K562 (cell line): Measurements from ENCODE around the gene ITGA11. TPM values are rescaled to one million over a fixed set of nuclear protein-coding genes. Genes with fewer than 3 reads are reported as not detected.

Experiments
- ATAC-seq: fragments of 200-7000 bp; cut with Tn5 transposase; 3 replicates; pipeline ENCODE4 v1.9.1; 2020; ENCODE audit warnings: moderate library complexity
- BruUV-seq: library from RNA; stranded (reverse); fragments of 400-500 nt; replicated peaks from 2 replicates; lab custom pipeline; 2021; lab: Mats Ljungman, UMichigan
- CTCF ChIA-PET: fragments of 300-600 bp; formaldehyde crosslinking; extraction: SDS; loops from one replicate; lab custom pipeline; 2021; ENCODE audit warnings: low intra/inter-chr PET ratio; lab: Yijun Ruan, JAX
- POLR2A ChIA-PET: fragments of 300-600, 350-650 bp; sonication (Branson Sonifier 250); formaldehyde crosslinking; extraction: SDS; loops from one replicate; lab custom pipeline; 2021; ENCODE audit warnings: antibody characterized with exemption, inconsistent platforms; lab: Yijun Ruan, JAX
- DNase-seq, 4 experiments: peaks; one replicate each; pipeline versions ENCODE4 v3.0.0 to v3.0.0-alpha.2; 2011 to 2018; ENCODE audit warnings: low spot score in 3 of 4, mixed read lengths in 3 of 4; ENCODE audit errors: extremely low read depth in 1 of 4
- FAIRE-seq: peaks from 2 replicates; lab custom pipeline; 2011; peaks lifted over from hg19 to GRCh38; lab: Jason Lieb, UNC
- H2AFZ ChIP-seq: 2 replicates; pipeline ENCODE4 v1.6.0; 2011; ENCODE audit warnings: low read depth, low read length, control low read depth, inconsistent platforms
- H3K27ac ChIP-seq: fragments of 200-600 bp; 3 replicates; pipeline ENCODE4 v1.8.0; 2011; ENCODE audit warnings: low read depth, mild to moderate bottlenecking, control low read depth, inconsistent platforms, low read length, moderate library complexity, mixed read lengths; ENCODE audit errors: extremely low read depth
- H3K27me3 ChIP-seq, 2 experiments: fragments of 300-600 bp in 1 of 2; 2 replicates in 1 of 2; 3 replicates in 1 of 2; pipeline versions ENCODE4 v1.6.0 to v1.8.0; 2011; ENCODE audit warnings: inconsistent platforms in 2 of 2, low read length in 2 of 2, mild to moderate bottlenecking in 1 of 2, mixed read lengths in 1 of 2, moderate library complexity in 1 of 2; ENCODE audit not compliant: control insufficient read depth in 2 of 2, insufficient read depth in 2 of 2
- H3K36me3 ChIP-seq: fragments of 300-600 bp; 3 replicates; pipeline ENCODE4 v1.8.0; 2011; ENCODE audit warnings: mild to moderate bottlenecking, low read length, inconsistent platforms; ENCODE audit not compliant: control insufficient read depth, insufficient read depth
- H3K4me1 ChIP-seq, 2 experiments: fragments of 200-600 bp in 1 of 2; replicated peaks in 1 of 2; 2 replicates in 1 of 2; 3 replicates in 1 of 2; pipeline versions ENCODE4 v1.5.1 to v1.8.0; 2011; ENCODE audit warnings: inconsistent platforms in 2 of 2, low read length in 2 of 2, mild to moderate bottlenecking in 1 of 2, mixed read lengths in 1 of 2, moderate library complexity in 1 of 2; ENCODE audit not compliant: control insufficient read depth in 2 of 2, insufficient read depth in 2 of 2
- H3K4me2 ChIP-seq: 2 replicates; pipeline ENCODE4 v1.6.1; 2011; ENCODE audit warnings: low read length, control low read depth, inconsistent platforms, mixed read lengths; ENCODE audit not compliant: insufficient read depth
- H3K4me3 ChIP-seq: fragments of 200-600 bp; sonication (generic), shearing (Covaris generic); 2 replicates; pipeline ENCODE4 v1.5.1; 2016; ENCODE audit warnings: control low read depth, inconsistent platforms
- H3K79me2 ChIP-seq: fragments of 200-600 bp; 3 replicates; pipeline ENCODE4 v1.8.0; 2011; ENCODE audit warnings: low read length, inconsistent platforms; ENCODE audit not compliant: control insufficient read depth, insufficient read depth
- H3K9ac ChIP-seq, 2 experiments: 2 replicates each; pipeline versions ENCODE4 v1.6.0 to v1.6.1; 2011; ENCODE audit warnings: low read depth in 2 of 2, low read length in 2 of 2, control low read depth in 1 of 2, inconsistent platforms in 1 of 2, mild to moderate bottlenecking in 1 of 2, mixed read lengths in 1 of 2; ENCODE audit not compliant: insufficient read depth in 1 of 2
- H3K9me1 ChIP-seq: one replicate; pipeline ENCODE4 v1.6.0; 2011; ENCODE audit warnings: inconsistent platforms, mild to moderate bottlenecking, low read length, moderate library complexity; ENCODE audit not compliant: control insufficient read depth, insufficient read depth
- H3K9me3 ChIP-seq: replicated peaks from 2 replicates; pipeline ENCODE4 v1.5.1; 2011; ENCODE audit warnings: low read depth, low read length, inconsistent platforms; ENCODE audit not compliant: control insufficient read depth, insufficient read depth
- H4K20me1 ChIP-seq: replicated peaks from 2 replicates; pipeline ENCODE4 v1.6.1; 2011; ENCODE audit warnings: low read length, inconsistent platforms, mixed read lengths; ENCODE audit not compliant: control insufficient read depth, insufficient read depth
- BRD4 ChIP-seq: fragments of 200-600 bp; sonication (generic); IDR thresholded peaks from 2 replicates; pipeline ENCODE4 v1.6.1; 2017; ENCODE audit warnings: inconsistent platforms
- NFRKB ChIP-seq: fragments of 450-650 bp; IDR thresholded peaks from 2 replicates; pipeline ENCODE4 v1.6.1; 2016; ENCODE audit warnings: low read depth
- ZBTB7A ChIP-seq: IDR thresholded peaks from 2 replicates; pipeline ENCODE4 v1.6.1; 2011; ENCODE audit warnings: low read depth, mild to moderate bottlenecking, low read length, moderate library complexity, borderline replicate concordance; ENCODE audit not compliant: control insufficient read depth
- ZNF699 ChIP-seq: fragments of 250-450 bp; sonication (Bioruptor Pico); IDR thresholded peaks from 2 replicates; pipeline ENCODE4 v1.8.0; 2021; ENCODE audit warnings: mild to moderate bottlenecking, moderate library complexity; ENCODE audit not compliant: insufficient replicate concordance
- WGBS: fragments of 100-300 bp; shearing (Covaris generic); methylation state at CpG from one replicate; pipeline ENCODE4 v1.1.6; 2016; ENCODE audit warnings: low coverage, mixed read lengths; ENCODE audit not compliant: insufficient coverage; ENCODE audit errors: missing lambda C conversion rate; 5-methylcytosine and 5-hydroxymethylcytosine counted together
- in situ Hi-C: fragments of 300-500 bp; cut with MboI; formaldehyde crosslinking; loops from 4 replicates; pipeline ENCODE4 v1.15.0; 2018; ENCODE audit warnings: inconsistent platforms, mixed read lengths
- intact Hi-C: fragments of 100-400 bp; cut with micrococcal nuclease; formaldehyde crosslinking; loops from 2 replicates; pipeline ENCODE4 v1.14.2; 2022
- polyA plus RNA-seq, 8 experiments: library from polyadenylated mRNA; depleted of rRNA in 4 of 8; stranded (reverse) in 5 of 8; unstranded in 3 of 8; fragments of >200 nt; fragmentation: Nextera tagmentation in 2 of 8; fragmentation: Illumina TruSeq in 1 of 8; extraction: Ambion mirVana in 2 of 8; extraction: Trizol in 1 of 8; gene quantifications; 2 replicates each; pipeline versions ENCODE4 v1.2.1 to v1.2.3, GENCODE V29; 2011 to 2014; ENCODE audit warnings: inconsistent platforms in 1 of 8, missing spikeins in 1 of 8
- total RNA-seq, 7 experiments: library from RNA; depleted of rRNA in 6 of 7; stranded (reverse); fragments of >200 nt in 6 of 7; fragmentation: Illumina TruSeq in 2 of 7; extraction: Trizol in 2 of 7; gene quantifications; 2 replicates each; pipeline versions ENCODE4 v1.2.1 to v1.2.3, GENCODE V29; 2011 to 2021; ENCODE audit warnings: low replicate concordance in 1 of 7
- TF ChIP-seq, protein P1 (sequence below): fragments of 250-450 bp; sonication (Bioruptor Pico); IDR thresholded peaks from 2 replicates; pipeline ENCODE4 v1.8.0; 2022; ENCODE audit warnings: moderate library complexity, mild to moderate bottlenecking, inconsistent platforms
- TF ChIP-seq, protein P2 (sequence below), 2 experiments: fragments of 450-650 bp; IDR thresholded peaks; 2 replicates each; pipeline ENCODE4 v1.6.1; 2016
- TF ChIP-seq, protein P3 (sequence below): sonication (generic); formaldehyde crosslinking; IDR thresholded peaks from 2 replicates; pipeline ENCODE4 v1.8.1; 2023; ENCODE audit warnings: mild to moderate bottlenecking, missing genetic modification reagents
- TF ChIP-seq, protein P4 (sequence below): fragments of 250-450 bp; sonication (Bioruptor Pico); IDR thresholded peaks from 2 replicates; pipeline ENCODE4 v1.8.0; 2022; ENCODE audit warnings: inconsistent platforms, mild to moderate bottlenecking, moderate library complexity, borderline replicate concordance
- TF ChIP-seq, protein P5 (sequence below), 3 experiments: fragments of 200-800 bp in 1 of 3; fragments of 250-450 bp in 1 of 3; fragments of 450-650 bp in 1 of 3; sonication (Bioruptor Pico) in 1 of 3; sonication (Bioruptor generic) in 1 of 3; formaldehyde crosslinking in 1 of 3; IDR thresholded peaks; 2 replicates each; pipeline versions ENCODE4 v1.6.1 to v1.8.0; 2016 to 2022; ENCODE audit warnings: mild to moderate bottlenecking in 2 of 3, missing genetic modification characterization in 2 of 3, missing compliant biosample characterization in 1 of 3, moderate library complexity in 1 of 3

The ITGA11 gene
- total and polyA plus RNA-seq, 9 of the 15 experiments (the other 6 are each of a cell fraction or from before 2014, with no cell fraction given): 0.01 TPM; not detected in 8

DNA sequence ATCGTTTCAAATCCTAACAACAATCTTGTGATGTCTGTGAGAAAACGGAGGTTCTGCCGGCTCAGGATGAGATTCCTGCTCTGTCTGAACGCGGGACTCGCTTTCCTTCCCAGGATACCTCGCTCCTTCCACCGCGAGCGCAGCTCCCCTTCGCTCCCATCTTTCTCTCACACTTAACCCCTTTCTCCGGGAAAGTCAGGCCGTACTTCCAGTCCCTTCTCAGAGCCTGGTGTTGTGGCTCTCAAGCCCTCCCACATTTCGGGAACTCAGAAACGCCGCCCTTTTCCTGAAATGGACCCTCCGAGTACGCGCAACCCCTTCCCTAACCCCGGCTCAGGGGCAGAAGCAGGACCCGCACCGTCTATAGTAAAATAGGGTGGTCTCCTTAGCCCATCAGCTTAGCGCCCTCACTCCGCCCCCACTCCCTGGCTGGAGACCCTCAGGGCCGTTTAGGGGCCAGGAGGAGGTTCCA is 154.8 kb downstream of the ITGA11 start:
- BruUV-seq: TSS peak; percentile 58
- CTCF ChIA-PET: no interaction called here
- POLR2A ChIA-PET: interaction anchor here (0.6 to 2.5 kb wide), 10 partner anchors 9 to 98 kb away, joined by 3 to 10 read pairs (median 4); no protein-coding TSS in a partner anchor
- peaks cover 45% of the 10 kb centered on the region for H3K79me2 ChIP-seq
- ATAC-seq: no peak
- intact Hi-C loops (no loop called here), in situ Hi-C loops (no loop called here)
- H3K9me3 ChIP-seq: no peaks in the 10 kb centered on the region
- peaks cover 11% of the 10 kb centered on the region; the same call in 1 of the 2 replicates for H4K20me1 ChIP-seq
- DNase-seq: no peak
- peak overlapping the region; percentile 69 for H3K4me3 ChIP-seq
- peaks cover 12 to 13% of the 10 kb centered on the region in 2 experiments; a peak in 4 of 5 replicates for H3K4me1 ChIP-seq
- no peak for FAIRE-seq
- peaks cover 0 to 8% of the 10 kb centered on the region in 2 experiments; a peak in 1 of 5 replicates for H3K27me3 ChIP-seq
- peaks cover 12% of the 10 kb centered on the region; the same call in 2 of the 3 replicates for H3K36me3 ChIP-seq
- H3K9ac ChIP-seq: peak overlapping the region; percentile 87 to 93; a peak in 3 of 4 replicates
- peak overlapping the region; percentile 100 for H2AFZ ChIP-seq
- H3K4me2 ChIP-seq: peak overlapping the region; percentile 95
- 75% methylated on average over 19 of the region's 25 CpGs for WGBS
- H3K27ac ChIP-seq: peak overlapping the region; percentile 84
- no peaks in the 10 kb centered on the region for H3K9me1 ChIP-seq
- no peak for TF ChIP-seq BRD4
- TF ChIP-seq ZBTB7A: peak; percentile 18; the same call in 1 of the 2 replicates
- TF ChIP-seq, protein P1, sequence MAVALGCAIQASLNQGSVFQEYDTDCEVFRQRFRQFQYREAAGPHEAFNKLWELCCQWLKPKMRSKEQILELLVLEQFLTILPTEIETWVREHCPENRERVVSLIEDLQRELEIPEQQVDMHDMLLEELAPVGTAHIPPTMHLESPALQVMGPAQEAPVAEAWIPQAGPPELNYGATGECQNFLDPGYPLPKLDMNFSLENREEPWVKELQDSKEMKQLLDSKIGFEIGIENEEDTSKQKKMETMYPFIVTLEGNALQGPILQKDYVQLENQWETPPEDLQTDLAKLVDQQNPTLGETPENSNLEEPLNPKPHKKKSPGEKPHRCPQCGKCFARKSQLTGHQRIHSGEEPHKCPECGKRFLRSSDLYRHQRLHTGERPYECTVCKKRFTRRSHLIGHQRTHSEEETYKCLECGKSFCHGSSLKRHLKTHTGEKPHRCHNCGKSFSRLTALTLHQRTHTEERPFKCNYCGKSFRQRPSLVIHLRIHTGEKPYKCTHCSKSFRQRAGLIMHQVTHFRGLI (CRISPR knock-in tag): no peak
- TF ChIP-seq, protein P2, sequence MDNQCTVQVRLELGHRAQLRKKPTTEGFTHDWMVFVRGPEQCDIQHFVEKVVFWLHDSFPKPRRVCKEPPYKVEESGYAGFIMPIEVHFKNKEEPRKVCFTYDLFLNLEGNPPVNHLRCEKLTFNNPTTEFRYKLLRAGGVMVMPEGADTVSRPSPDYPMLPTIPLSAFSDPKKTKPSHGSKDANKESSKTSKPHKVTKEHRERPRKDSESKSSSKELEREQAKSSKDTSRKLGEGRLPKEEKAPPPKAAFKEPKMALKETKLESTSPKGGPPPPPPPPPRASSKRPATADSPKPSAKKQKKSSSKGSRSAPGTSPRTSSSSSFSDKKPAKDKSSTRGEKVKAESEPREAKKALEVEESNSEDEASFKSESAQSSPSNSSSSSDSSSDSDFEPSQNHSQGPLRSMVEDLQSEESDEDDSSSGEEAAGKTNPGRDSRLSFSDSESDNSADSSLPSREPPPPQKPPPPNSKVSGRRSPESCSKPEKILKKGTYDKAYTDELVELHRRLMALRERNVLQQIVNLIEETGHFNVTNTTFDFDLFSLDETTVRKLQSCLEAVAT (IDR thresholded peaks at IDR 0.05): peak in 1 of 2 experiments; percentile 51; a peak in 1 of 4 replicates
- TF ChIP-seq, protein P3, sequence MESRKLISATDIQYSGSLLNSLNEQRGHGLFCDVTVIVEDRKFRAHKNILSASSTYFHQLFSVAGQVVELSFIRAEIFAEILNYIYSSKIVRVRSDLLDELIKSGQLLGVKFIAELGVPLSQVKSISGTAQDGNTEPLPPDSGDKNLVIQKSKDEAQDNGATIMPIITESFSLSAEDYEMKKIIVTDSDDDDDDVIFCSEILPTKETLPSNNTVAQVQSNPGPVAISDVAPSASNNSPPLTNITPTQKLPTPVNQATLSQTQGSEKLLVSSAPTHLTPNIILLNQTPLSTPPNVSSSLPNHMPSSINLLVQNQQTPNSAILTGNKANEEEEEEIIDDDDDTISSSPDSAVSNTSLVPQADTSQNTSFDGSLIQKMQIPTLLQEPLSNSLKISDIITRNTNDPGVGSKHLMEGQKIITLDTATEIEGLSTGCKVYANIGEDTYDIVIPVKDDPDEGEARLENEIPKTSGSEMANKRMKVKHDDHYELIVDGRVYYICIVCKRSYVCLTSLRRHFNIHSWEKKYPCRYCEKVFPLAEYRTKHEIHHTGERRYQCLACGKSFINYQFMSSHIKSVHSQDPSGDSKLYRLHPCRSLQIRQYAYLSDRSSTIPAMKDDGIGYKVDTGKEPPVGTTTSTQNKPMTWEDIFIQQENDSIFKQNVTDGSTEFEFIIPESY (CRISPR knock-in tag): 0 out of 2 replicates have a peak, but pooled peaks have one; percentile 35
- TF ChIP-seq, protein P4, sequence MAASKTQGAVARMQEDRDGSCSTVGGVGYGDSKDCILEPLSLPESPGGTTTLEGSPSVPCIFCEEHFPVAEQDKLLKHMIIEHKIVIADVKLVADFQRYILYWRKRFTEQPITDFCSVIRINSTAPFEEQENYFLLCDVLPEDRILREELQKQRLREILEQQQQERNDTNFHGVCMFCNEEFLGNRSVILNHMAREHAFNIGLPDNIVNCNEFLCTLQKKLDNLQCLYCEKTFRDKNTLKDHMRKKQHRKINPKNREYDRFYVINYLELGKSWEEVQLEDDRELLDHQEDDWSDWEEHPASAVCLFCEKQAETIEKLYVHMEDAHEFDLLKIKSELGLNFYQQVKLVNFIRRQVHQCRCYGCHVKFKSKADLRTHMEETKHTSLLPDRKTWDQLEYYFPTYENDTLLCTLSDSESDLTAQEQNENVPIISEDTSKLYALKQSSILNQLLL: no peak
- no peak for TF ChIP-seq ZNF699 (CRISPR knock-in tag)
- peak; percentile 53; the same call in 1 of the 2 replicates for TF ChIP-seq NFRKB
- TF ChIP-seq, protein P5, sequence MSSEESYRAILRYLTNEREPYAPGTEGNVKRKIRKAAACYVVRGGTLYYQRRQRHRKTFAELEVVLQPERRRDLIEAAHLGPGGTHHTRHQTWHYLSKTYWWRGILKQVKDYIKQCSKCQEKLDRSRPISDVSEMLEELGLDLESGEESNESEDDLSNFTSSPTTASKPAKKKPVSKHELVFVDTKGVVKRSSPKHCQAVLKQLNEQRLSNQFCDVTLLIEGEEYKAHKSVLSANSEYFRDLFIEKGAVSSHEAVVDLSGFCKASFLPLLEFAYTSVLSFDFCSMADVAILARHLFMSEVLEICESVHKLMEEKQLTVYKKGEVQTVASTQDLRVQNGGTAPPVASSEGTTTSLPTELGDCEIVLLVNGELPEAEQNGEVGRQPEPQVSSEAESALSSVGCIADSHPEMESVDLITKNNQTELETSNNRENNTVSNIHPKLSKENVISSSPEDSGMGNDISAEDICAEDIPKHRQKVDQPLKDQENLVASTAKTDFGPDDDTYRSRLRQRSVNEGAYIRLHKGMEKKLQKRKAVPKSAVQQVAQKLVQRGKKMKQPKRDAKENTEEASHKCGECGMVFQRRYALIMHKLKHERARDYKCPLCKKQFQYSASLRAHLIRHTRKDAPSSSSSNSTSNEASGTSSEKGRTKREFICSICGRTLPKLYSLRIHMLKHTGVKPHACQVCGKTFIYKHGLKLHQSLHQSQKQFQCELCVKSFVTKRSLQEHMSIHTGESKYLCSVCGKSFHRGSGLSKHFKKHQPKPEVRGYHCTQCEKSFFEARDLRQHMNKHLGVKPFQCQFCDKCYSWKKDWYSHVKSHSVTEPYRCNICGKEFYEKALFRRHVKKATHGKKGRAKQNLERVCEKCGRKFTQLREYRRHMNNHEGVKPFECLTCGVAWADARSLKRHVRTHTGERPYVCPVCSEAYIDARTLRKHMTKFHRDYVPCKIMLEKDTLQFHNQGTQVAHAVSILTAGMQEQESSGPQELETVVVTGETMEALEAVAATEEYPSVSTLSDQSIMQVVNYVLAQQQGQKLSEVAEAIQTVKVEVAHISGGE (CRISPR knock-in tag; IDR thresholded peaks at IDR 0.05): 0 out of 6 replicates have a peak, but pooled peaks of 1 of the 3 experiments have one; percentile 93
